GM12873 (cell line): ENCODE results near the gene PET100.

Experiments
- CTCF ChIP-seq: IDR thresholded peaks from 2 replicates; pipeline ENCODE4 v1.5.1; 2012; ENCODE audit warnings: low read depth, mild to moderate bottlenecking, moderate library complexity, low read length, control low read depth; ENCODE audit not compliant: insufficient read depth; ENCODE audit errors: missing control alignments

Gene PET100

GRCh38 chr19:7620442-7621412 lies 8.9 kb upstream of the PET100 start:
- TF ChIP-seq CTCF: no peak

GRCh38 chr19:7622933-7623685 lies 6.5 kb upstream of the PET100 start:
- no peak for TF ChIP-seq CTCF

GRCh38 chr19:7623725-7624603 lies 5.6 kb upstream of the PET100 start:
- TF ChIP-seq CTCF: no peak

GRCh38 chr19:7624810-7625209 lies 4.8 kb upstream of the PET100 start:
- no peak for TF ChIP-seq CTCF

GRCh38 chr19:7625763-7626372 lies 3.7 kb upstream of the PET100 start:
- TF ChIP-seq CTCF: no peak

- TF ChIP-seq CTCF: no peak
Measured at GRCh38 chr19:7627166-7627565, 2.4 kb upstream of the PET100 start.
